Measurements from ENCODE around the gene SUN2. TPM values are rescaled to one million over a fixed set of nuclear protein-coding genes. Genes with fewer than 3 reads are reported as not detected.

The SUN2 gene
- total and polyA plus RNA-seq, 2 donors (not counting 3 experiments of a cell fraction or from before 2014, with no cell fraction given) = 76.7 to 133 TPM

DNA sequence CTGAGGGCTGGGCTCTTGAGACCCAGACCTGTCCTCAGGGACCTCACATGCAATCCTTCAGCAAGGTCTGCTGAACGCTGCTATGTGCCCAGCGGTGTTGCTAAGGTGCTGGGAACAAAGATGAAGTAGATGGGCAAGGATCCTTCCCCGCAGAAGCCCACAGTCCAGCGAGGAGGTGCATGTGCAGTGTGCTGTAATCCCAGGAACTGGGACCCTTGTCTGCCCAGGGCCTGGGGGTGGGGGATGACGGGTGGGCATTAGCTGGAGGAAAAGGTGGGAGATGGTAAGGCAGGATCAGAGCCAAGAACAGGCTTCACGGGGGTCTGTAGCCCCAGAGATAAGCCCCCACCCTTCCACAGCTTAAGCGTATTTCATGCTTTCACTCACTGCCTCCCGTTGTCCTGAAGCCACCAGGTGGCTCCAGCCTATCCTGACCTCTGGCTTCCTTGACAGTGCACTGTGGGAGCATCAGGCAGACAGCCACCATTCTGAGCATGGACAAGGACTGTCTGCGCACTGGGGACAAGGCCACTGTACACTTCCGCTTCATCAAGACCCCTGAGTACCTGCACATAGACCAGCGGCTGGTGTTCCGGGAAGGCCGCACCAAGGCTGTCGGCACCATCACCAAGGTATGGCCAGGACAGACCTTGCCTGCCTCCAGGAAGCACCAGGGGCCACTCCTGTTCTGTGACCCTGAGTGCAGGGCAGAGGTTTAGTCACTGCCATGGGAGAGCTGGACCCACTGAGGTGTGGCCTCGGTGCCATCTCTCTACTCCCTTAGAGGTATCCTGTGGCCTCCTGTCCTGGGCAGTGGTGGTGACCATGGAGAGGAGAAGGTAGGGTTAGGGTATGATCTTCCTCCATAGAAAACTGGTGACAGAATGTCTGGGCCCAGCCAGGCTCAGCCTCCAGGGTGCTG, 28.0 kb downstream of the SUN2 start:
- no peaks in the 10 kb centered on the region for H3K9me3 ChIP-seq (replicated peaks; ENCODE audit: control insufficient read depth, insufficient read depth, low read length)
- no peaks in the 10 kb centered on the region for H3K79me2 ChIP-seq (ENCODE audit: control insufficient read depth, insufficient read depth, low read length)
- intact Hi-C loops (cut with micrococcal nuclease) = no loop called here
- H3K4me3 ChIP-seq (replicated peaks in 1 of 3; ENCODE audit: insufficient read depth in 1 of 3, low read depth in 1 of 3, low read length in 3 of 3) = no peak overlapping the region
- no peak overlapping the region for H2AFZ ChIP-seq (ENCODE audit: low read depth, low read length)
- peaks cover 16 to 61% of the 10 kb centered on the region in 2 experiments for H3K36me3 ChIP-seq (ENCODE audit: control insufficient read depth in 2 of 2, extremely low read depth in 1 of 2, insufficient read depth in 2 of 2, low read length in 2 of 2)
- no peaks in the 10 kb centered on the region for H3K4me1 ChIP-seq (ENCODE audit: control insufficient read depth, extremely low read depth, insufficient read depth, low read length)
- no TSS peak for BruUV-seq (replicated peaks)
- no peak overlapping the region for H3K27ac ChIP-seq (ENCODE audit: insufficient read depth, low read depth, low read length)
- no peak for DNase-seq (ENCODE audit: low read depth, low spot score)
- no peak overlapping the region for H3K9ac ChIP-seq (replicated peaks; ENCODE audit: extremely low read depth, insufficient read depth, low read length)
- dilution Hi-C loops (cut with MboI; ENCODE audit: extremely low pct_ligation_motif_present, low sequenced_read_pairs) = no loop called here
- no peaks in the 10 kb centered on the region for H4K20me1 ChIP-seq (replicated peaks; ENCODE audit: control insufficient read depth, extremely low read depth, insufficient read depth, low read length)
- no peaks in the 10 kb centered on the region for H3K27me3 ChIP-seq (ENCODE audit: control insufficient read depth in 2 of 2, insufficient read depth in 2 of 2, low read length in 2 of 2)
- H3K4me2 ChIP-seq (ENCODE audit: insufficient read depth, low read length) = no peak overlapping the region
- ChIA-PET POLR2A (interaction anchor here (0.6 kb wide), 1 partner anchor 63 kb away, joined by 5 read pairs; no protein-coding TSS in a partner anchor), CTCF (interaction anchor here (1.3 kb wide), 1 partner anchor 9 kb away, joined by 4 read pairs; no protein-coding TSS in a partner anchor)
- H3K9me1 ChIP-seq (replicated peaks; ENCODE audit: control insufficient read depth, extremely low read depth, insufficient read depth, low read length) = no peaks in the 10 kb centered on the region
- no peak for FAIRE-seq
- TF ChIP-seq GATA2 (IDR thresholded peaks at IDR 0.05; ENCODE audit: insufficient read depth, insufficient read length, low read depth, low read length) = no peak
- TF ChIP-seq, protein P1, sequence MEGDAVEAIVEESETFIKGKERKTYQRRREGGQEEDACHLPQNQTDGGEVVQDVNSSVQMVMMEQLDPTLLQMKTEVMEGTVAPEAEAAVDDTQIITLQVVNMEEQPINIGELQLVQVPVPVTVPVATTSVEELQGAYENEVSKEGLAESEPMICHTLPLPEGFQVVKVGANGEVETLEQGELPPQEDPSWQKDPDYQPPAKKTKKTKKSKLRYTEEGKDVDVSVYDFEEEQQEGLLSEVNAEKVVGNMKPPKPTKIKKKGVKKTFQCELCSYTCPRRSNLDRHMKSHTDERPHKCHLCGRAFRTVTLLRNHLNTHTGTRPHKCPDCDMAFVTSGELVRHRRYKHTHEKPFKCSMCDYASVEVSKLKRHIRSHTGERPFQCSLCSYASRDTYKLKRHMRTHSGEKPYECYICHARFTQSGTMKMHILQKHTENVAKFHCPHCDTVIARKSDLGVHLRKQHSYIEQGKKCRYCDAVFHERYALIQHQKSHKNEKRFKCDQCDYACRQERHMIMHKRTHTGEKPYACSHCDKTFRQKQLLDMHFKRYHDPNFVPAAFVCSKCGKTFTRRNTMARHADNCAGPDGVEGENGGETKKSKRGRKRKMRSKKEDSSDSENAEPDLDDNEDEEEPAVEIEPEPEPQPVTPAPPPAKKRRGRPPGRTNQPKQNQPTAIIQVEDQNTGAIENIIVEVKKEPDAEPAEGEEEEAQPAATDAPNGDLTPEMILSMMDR (IDR thresholded peaks at IDR 0.05; ENCODE audit: extremely low read depth in 1 of 2, insufficient read depth in 1 of 2, low read depth in 1 of 2, low read length in 2 of 2) = no peak
- no peak for TF ChIP-seq POLR2AphosphoS5 (IDR thresholded peaks at IDR 0.05; ENCODE audit: insufficient read depth, low read depth, low read length)
- TF ChIP-seq EZH2 (IDR thresholded peaks at IDR 0.05; ENCODE audit: borderline replicate concordance, low read depth, low read length, severe bottlenecking) = no peak
- TF ChIP-seq FOS (IDR thresholded peaks at IDR 0.05; ENCODE audit: borderline replicate concordance, insufficient read depth, low read length) = no peak
- no peak for TF ChIP-seq MYC (IDR thresholded peaks at IDR 0.05; ENCODE audit: low read depth, low read length)
- TF ChIP-seq JUN (IDR thresholded peaks at IDR 0.05; ENCODE audit: borderline replicate concordance, insufficient read depth, insufficient read length, low read depth) = no peak
- TF ChIP-seq POLR2A (IDR thresholded peaks at IDR 0.05; ENCODE audit: low read depth, low read length) = no peak
- TF ChIP-seq, protein P2, sequence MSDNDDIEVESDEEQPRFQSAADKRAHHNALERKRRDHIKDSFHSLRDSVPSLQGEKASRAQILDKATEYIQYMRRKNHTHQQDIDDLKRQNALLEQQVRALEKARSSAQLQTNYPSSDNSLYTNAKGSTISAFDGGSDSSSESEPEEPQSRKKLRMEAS (IDR thresholded peaks at IDR 0.05; ENCODE audit: insufficient read depth, insufficient read length) = no peak
